ENCODE results near the gene MYRIP.

Gene MYRIP

DNA sequence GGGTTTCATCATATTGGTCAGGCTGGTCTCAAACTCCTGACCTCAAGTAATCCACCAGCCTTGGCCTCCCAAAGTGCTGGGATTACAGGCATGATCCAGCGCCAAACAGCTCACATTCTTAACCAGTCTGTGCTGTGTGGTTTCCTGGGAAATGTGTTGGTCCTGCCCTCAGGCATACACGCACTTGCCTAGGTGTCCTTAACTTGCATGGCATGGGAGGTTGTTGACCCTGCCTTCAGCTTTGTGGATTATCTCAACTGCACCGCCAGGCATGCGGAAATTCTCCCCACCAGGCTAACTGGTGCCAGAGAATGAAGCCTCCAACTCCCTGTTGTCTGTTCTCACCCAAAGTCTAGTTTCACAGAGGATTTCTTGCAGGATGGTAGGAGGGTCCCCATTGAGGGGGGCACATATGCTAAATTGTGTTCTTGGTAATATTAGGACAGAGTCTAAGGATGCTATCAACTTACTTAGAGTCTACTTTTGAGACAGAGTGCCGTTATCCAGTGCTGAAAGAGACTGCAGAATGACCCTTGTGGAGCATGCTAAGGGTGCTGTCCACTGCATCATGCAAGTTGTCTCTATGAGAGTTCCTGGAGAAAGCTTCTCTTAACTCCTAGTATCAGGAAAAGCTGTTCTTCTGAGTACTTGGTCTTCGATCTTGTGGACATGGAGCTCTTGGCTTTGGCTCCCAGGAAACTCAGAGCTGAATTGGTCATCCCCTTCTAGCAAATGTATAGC, 438.5 kb downstream of the MYRIP start:
- no peaks in the 10 kb centered on the region for H3K36me3 ChIP-seq (ENCODE audit: insufficient read depth, low read length)
- H3K9me3 ChIP-seq (ENCODE audit: low read length), result no peaks in the 10 kb centered on the region
- no peak overlapping the region for H3K27ac ChIP-seq (ENCODE audit: low read depth, low read length)

DNA sequence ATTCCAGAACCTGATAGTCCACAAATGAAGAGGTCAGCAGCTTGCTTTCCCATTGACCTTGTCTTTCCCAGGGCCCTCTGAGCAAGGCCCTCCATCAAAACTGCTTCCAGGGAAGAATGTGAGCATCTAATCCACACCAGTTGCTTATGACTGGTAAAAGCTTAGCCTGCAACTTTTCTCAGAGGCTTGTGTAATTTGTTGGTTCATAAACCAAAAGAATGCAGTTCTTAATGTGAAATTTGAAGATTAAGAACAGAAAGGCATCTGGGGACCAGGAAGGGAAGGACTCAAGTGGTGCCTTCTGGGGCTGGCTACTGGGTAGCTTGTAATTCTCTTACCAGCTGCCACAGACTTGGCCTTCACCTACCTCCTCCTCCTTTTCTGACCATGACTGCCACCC, 439.2 kb downstream of the MYRIP start:
- no peak overlapping the region for H3K27ac ChIP-seq (ENCODE audit: low read depth, low read length)
- no peak overlapping the region for H3K4me3 ChIP-seq (ENCODE audit: low read depth in 1 of 2, low read length in 2 of 2)
- no peaks in the 10 kb centered on the region for H3K4me1 ChIP-seq (ENCODE audit: insufficient read depth, low read length)
- H3K9ac ChIP-seq (ENCODE audit: low read length), result no peak overlapping the region
- no peaks in the 10 kb centered on the region for H3K27me3 ChIP-seq (ENCODE audit: control insufficient read depth in 1 of 2, insufficient read depth in 2 of 2, low read length in 2 of 2)
- no peaks in the 10 kb centered on the region for H3K36me3 ChIP-seq (ENCODE audit: insufficient read depth, low read length)
- H3K9me3 ChIP-seq (ENCODE audit: low read length), result no peaks in the 10 kb centered on the region

More for the DNA sequence above, 438.5 kb downstream of the MYRIP start:
- no peak overlapping the region for H3K9ac ChIP-seq (ENCODE audit: low read length)
- H3K27me3 ChIP-seq (ENCODE audit: control insufficient read depth in 1 of 2, insufficient read depth in 2 of 2, low read length in 2 of 2), result no peaks in the 10 kb centered on the region
- H3K4me1 ChIP-seq (ENCODE audit: insufficient read depth, low read length), result no peaks in the 10 kb centered on the region
- H3K4me3 ChIP-seq (ENCODE audit: low read depth in 1 of 2, low read length in 2 of 2), result no peak overlapping the region

GRCh38 chr3:40249168-40249567, 439.8 kb downstream of the MYRIP start:
- no peaks in the 10 kb centered on the region for H3K4me1 ChIP-seq (ENCODE audit: insufficient read depth, low read length)
- H3K4me3 ChIP-seq (ENCODE audit: low read depth in 1 of 2, low read length in 2 of 2), result no peak overlapping the region
- H3K27ac ChIP-seq (ENCODE audit: low read depth, low read length), result no peak overlapping the region
- no peaks in the 10 kb centered on the region for H3K27me3 ChIP-seq (ENCODE audit: control insufficient read depth in 1 of 2, insufficient read depth in 2 of 2, low read length in 2 of 2)
- no peak overlapping the region for H3K9ac ChIP-seq (ENCODE audit: low read length)
- H3K9me3 ChIP-seq (ENCODE audit: low read length), result no peaks in the 10 kb centered on the region
- no peaks in the 10 kb centered on the region for H3K36me3 ChIP-seq (ENCODE audit: insufficient read depth, low read length)

DNA sequence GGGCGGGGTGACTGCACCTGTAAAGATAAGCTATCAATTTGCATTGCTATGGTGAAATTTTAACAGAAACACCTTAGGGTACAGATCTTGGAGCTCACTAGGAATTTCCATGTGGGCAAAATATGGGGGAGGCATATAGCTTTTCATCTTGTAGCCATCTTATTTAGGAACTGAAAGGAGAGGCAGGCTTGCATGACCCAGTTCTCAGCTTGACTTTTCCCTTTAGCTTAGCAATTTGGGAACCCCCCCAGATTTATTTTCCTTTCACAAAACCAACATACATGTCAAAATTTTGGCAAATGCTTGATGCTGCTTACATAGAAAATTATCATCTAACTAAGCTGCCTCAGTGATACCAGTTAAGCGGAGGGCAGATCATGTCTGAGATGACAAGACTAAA, 445.1 kb downstream of the MYRIP start:
- no peak overlapping the region for H3K4me3 ChIP-seq (ENCODE audit: low read depth in 1 of 2, low read length in 2 of 2)
- H3K27ac ChIP-seq (ENCODE audit: low read depth, low read length), result no peak overlapping the region
- no peak overlapping the region for H3K9ac ChIP-seq (ENCODE audit: low read length)
- H3K36me3 ChIP-seq (ENCODE audit: insufficient read depth, low read length), result no peaks in the 10 kb centered on the region
- H3K27me3 ChIP-seq (ENCODE audit: control insufficient read depth in 1 of 2, insufficient read depth in 2 of 2, low read length in 2 of 2), result no peaks in the 10 kb centered on the region
- H3K9me3 ChIP-seq (ENCODE audit: low read length), result no peaks in the 10 kb centered on the region
- H3K4me1 ChIP-seq (ENCODE audit: insufficient read depth, low read length), result no peaks in the 10 kb centered on the region

DNA sequence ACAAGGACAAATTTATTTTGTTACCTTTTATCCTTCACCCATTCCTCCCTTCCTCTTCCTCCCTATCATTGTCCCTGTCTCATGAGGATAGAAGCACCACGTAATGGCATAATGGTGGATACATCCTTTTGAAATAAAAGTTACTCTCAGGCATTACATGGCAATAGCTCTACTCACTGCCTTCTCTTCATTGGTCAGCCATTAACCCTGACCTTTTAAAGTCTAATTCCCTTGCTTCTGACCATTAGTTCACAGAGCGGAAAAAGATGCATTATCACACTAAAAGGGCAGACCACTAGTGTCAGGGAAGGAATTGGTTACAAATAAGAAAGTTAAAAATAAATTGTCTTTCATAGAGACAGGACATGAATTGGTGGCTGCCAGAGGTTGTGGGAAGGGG, 445.5 kb downstream of the MYRIP start:
- H3K9me3 ChIP-seq (ENCODE audit: low read length), result no peaks in the 10 kb centered on the region
- H3K9ac ChIP-seq (ENCODE audit: low read length), result no peak overlapping the region
- no peaks in the 10 kb centered on the region for H3K4me1 ChIP-seq (ENCODE audit: insufficient read depth, low read length)
- H3K27me3 ChIP-seq (ENCODE audit: control insufficient read depth in 1 of 2, insufficient read depth in 2 of 2, low read length in 2 of 2), result no peaks in the 10 kb centered on the region
- H3K36me3 ChIP-seq (ENCODE audit: insufficient read depth, low read length), result no peaks in the 10 kb centered on the region
- H3K27ac ChIP-seq (ENCODE audit: low read depth, low read length), result no peak overlapping the region
- no peak overlapping the region for H3K4me3 ChIP-seq (ENCODE audit: low read depth in 1 of 2, low read length in 2 of 2)

GRCh38 chr3:40255532-40255931, 446.1 kb downstream of the MYRIP start:
- Histone ChIP-seq H3K4me3 (ENCODE audit: low read depth in 1 of 2, low read length in 2 of 2) (no peak overlapping the region), H3K9me3 (ENCODE audit: low read length) (no peaks in the 10 kb centered on the region), H3K4me1 (ENCODE audit: insufficient read depth, low read length) (no peaks in the 10 kb centered on the region), H3K27ac (ENCODE audit: low read depth, low read length) (no peak overlapping the region), H3K27me3 (ENCODE audit: control insufficient read depth in 1 of 2, insufficient read depth in 2 of 2, low read length in 2 of 2) (no peaks in the 10 kb centered on the region), H3K36me3 (ENCODE audit: insufficient read depth, low read length) (no peaks in the 10 kb centered on the region), H3K9ac (ENCODE audit: low read length) (no peak overlapping the region)

GRCh38 chr3:40258064-40258463, 448.7 kb downstream of the MYRIP start:
- Histone ChIP-seq H3K4me1 (ENCODE audit: insufficient read depth, low read length) (no peaks in the 10 kb centered on the region), H3K36me3 (ENCODE audit: insufficient read depth, low read length) (no peaks in the 10 kb centered on the region), H3K27me3 (ENCODE audit: control insufficient read depth in 1 of 2, insufficient read depth in 2 of 2, low read length in 2 of 2) (no peaks in the 10 kb centered on the region), H3K9me3 (ENCODE audit: low read length) (no peaks in the 10 kb centered on the region), H3K9ac (ENCODE audit: low read length) (no peak overlapping the region), H3K4me3 (ENCODE audit: low read depth in 1 of 2, low read length in 2 of 2) (no peak overlapping the region), H3K27ac (ENCODE audit: low read depth, low read length) (no peak overlapping the region)

DNA sequence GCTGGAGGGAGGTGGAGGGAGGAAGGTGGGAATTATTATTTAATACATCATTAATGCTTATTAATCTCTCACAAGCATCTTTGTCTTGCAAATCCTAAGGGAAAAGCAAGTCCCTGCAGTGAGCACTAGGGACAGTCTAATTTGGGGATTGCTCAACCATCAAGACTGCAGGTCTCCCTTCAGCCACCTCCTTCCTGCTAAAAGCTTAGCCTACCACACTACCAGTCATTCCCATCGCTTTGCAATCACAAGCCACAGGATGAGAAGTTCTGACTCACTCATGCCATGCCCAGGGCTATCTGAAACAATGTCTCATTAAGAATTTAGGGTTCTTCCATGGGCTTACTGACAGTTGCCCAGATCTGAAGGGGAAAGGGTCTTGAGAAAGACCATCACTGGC, 449.1 kb downstream of the MYRIP start:
- Histone ChIP-seq H3K36me3 (ENCODE audit: insufficient read depth, low read length) (no peaks in the 10 kb centered on the region), H3K27ac (ENCODE audit: low read depth, low read length) (no peak overlapping the region), H3K9me3 (ENCODE audit: low read length) (no peaks in the 10 kb centered on the region), H3K27me3 (ENCODE audit: control insufficient read depth in 1 of 2, insufficient read depth in 2 of 2, low read length in 2 of 2) (no peaks in the 10 kb centered on the region), H3K4me1 (ENCODE audit: insufficient read depth, low read length) (no peaks in the 10 kb centered on the region), H3K4me3 (ENCODE audit: low read depth in 1 of 2, low read length in 2 of 2) (no peak overlapping the region), H3K9ac (ENCODE audit: low read length) (no peak overlapping the region)

GRCh38 chr3:40262331-40262730, 452.9 kb downstream of the MYRIP start:
- Histone ChIP-seq H3K27me3 (ENCODE audit: control insufficient read depth in 1 of 2, insufficient read depth in 2 of 2, low read length in 2 of 2) (no peaks in the 10 kb centered on the region), H3K4me1 (ENCODE audit: insufficient read depth, low read length) (no peaks in the 10 kb centered on the region), H3K9ac (ENCODE audit: low read length) (no peak overlapping the region), H3K27ac (ENCODE audit: low read depth, low read length) (no peak overlapping the region), H3K36me3 (ENCODE audit: insufficient read depth, low read length) (no peaks in the 10 kb centered on the region), H3K9me3 (ENCODE audit: low read length) (no peaks in the 10 kb centered on the region), H3K4me3 (ENCODE audit: low read depth in 1 of 2, low read length in 2 of 2) (no peak overlapping the region)

DNA sequence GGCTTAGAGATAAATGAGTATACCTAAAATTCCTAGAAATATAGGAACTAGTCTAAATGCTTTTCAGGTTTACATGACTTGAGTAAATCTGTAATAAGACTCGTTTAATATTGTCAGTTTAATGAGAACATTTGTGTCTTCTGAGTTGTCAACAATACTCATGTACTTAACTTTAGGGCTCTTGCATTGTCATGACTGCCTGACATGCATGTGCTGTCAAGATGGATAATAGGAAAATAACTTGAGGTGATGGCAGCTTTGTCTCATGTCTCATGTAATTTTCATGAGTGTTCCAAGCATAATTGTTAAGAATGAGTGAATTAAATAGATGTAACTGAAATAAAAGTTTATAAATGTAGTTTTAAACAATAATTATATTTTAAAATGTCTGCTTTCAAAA, 455.0 kb downstream of the MYRIP start:
- Histone ChIP-seq H3K27ac (ENCODE audit: low read depth, low read length) (no peak overlapping the region), H3K4me3 (ENCODE audit: low read depth in 1 of 2, low read length in 2 of 2) (no peak overlapping the region), H3K9ac (ENCODE audit: low read length) (no peak overlapping the region), H3K27me3 (ENCODE audit: control insufficient read depth in 1 of 2, insufficient read depth in 2 of 2, low read length in 2 of 2) (no peaks in the 10 kb centered on the region), H3K9me3 (ENCODE audit: low read length) (no peaks in the 10 kb centered on the region), H3K36me3 (ENCODE audit: insufficient read depth, low read length) (no peaks in the 10 kb centered on the region), H3K4me1 (ENCODE audit: insufficient read depth, low read length) (no peaks in the 10 kb centered on the region)

GRCh38 chr3:40265181-40265580, 455.8 kb downstream of the MYRIP start:
- Histone ChIP-seq H3K36me3 (ENCODE audit: insufficient read depth, low read length) (no peaks in the 10 kb centered on the region), H3K9me3 (ENCODE audit: low read length) (no peaks in the 10 kb centered on the region), H3K9ac (ENCODE audit: low read length) (no peak overlapping the region), H3K4me3 (ENCODE audit: low read depth in 1 of 2, low read length in 2 of 2) (no peak overlapping the region), H3K27ac (ENCODE audit: low read depth, low read length) (no peak overlapping the region), H3K27me3 (ENCODE audit: control insufficient read depth in 1 of 2, insufficient read depth in 2 of 2, low read length in 2 of 2) (no peaks in the 10 kb centered on the region), H3K4me1 (ENCODE audit: insufficient read depth, low read length) (no peaks in the 10 kb centered on the region)

GRCh38 chr3:40267937-40268724, 458.7 kb downstream of the MYRIP start:
- no peaks in the 10 kb centered on the region for H3K36me3 ChIP-seq (ENCODE audit: insufficient read depth, low read length)
- H3K27me3 ChIP-seq (ENCODE audit: control insufficient read depth in 1 of 2, insufficient read depth in 2 of 2, low read length in 2 of 2), result no peaks in the 10 kb centered on the region
- H3K9me3 ChIP-seq (ENCODE audit: low read length), result no peaks in the 10 kb centered on the region
- H3K27ac ChIP-seq (ENCODE audit: low read depth, low read length), result no peak overlapping the region
- H3K4me3 ChIP-seq (ENCODE audit: low read depth in 1 of 2, low read length in 2 of 2), result no peak overlapping the region
- H3K9ac ChIP-seq (ENCODE audit: low read length), result no peak overlapping the region
- H3K4me1 ChIP-seq (ENCODE audit: insufficient read depth, low read length), result no peaks in the 10 kb centered on the region

Data from muscle layer of colon (tissue), 2 donors.